ENCODE data around the gene GRIK1. TPM values are rescaled to one million over a fixed set of nuclear protein-coding genes. Genes with fewer than 3 reads are reported as not detected.

Gene GRIK1
- polyA plus RNA-seq (not detected in 3 replicates), polyA minus RNA-seq (not detected in 3 replicates)
- polyA plus RNA-seq (2011; ENCODE audit: low read depth) = not detected
- not detected in 2 replicates for polyA plus RNA-seq (2011; cell fraction: cytosol; rRNA removed)
- polyA plus RNA-seq (2011; cell fraction: nucleus; rRNA removed) = not detected in 2 replicates
- 0.10 TPM in 1 of 2 replicates, not detected in the other for polyA plus RNA-seq (2012; ENCODE audit: low replicate concordance)
- polyA minus RNA-seq (2011; cell fraction: cytosol; rRNA and poly(A)+ RNA removed) = not detected
- polyA minus RNA-seq (2011; cell fraction: nucleus; rRNA and poly(A)+ RNA removed) = not detected in 2 replicates

DNA sequence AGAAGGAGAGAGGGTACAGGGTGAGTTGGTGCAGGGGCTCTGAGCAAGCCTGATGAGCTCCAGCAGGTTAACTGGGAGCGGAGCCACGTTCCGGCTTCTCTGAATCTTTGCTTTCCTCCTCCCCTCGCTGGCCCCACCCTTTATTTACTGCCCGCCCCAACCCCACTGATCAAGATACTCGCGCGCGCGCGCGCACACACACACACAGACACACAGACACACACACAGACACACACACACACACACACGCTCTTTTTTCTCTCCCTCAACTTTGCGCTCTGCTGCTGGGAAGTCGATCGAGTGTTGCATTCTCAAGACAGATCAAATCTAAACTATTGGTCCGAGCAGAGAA, at the start of gene GRIK1:
TSS of gene GRIK1 (minus strand) at position 73 of the 352 bp plus-strand sequence.
- H3K4me3 ChIP-seq (ENCODE audit: control insufficient read depth in 2 of 3, extremely low read depth in 1 of 3, insufficient read depth in 2 of 3, low read depth in 1 of 3, low read length in 3 of 3) = peak within 1 kb of the TSS in 2 of 3 experiments; percentile 51 to 69
- FAIRE-seq (no peak), DNase-seq (ENCODE audit: low read depth, low spot score) (no peak)
- H3K27ac ChIP-seq (ENCODE audit: control insufficient read depth, insufficient read depth, low read length) = no peak within 1 kb of the TSS
- H3K4me1 ChIP-seq (ENCODE audit: control insufficient read depth, extremely low read depth, insufficient read depth, low read length) = peaks cover 5% of the 10 kb centered on the region
- peaks cover 46% of the 10 kb centered on the region for H3K27me3 ChIP-seq (ENCODE audit: control insufficient read depth, extremely low read depth, insufficient read depth, low read length)
- H3K9ac ChIP-seq (ENCODE audit: control insufficient read depth, extremely low read depth, insufficient read depth, low read length) = no peak within 1 kb of the TSS
- H3K9me3 ChIP-seq (ENCODE audit: control insufficient read depth, low read depth, low read length) = no peaks in the 10 kb centered on the region
- H3K79me2 ChIP-seq (ENCODE audit: control insufficient read depth, insufficient read depth, low read length) = no peaks in the 10 kb centered on the region
- H3K9me1 ChIP-seq (ENCODE audit: control insufficient read depth, extremely low read depth, insufficient read depth, low read length) = no peaks in the 10 kb centered on the region
- peak within 1 kb of the TSS; percentile 65 for H2AFZ ChIP-seq (ENCODE audit: control insufficient read depth, low read length)
- TF ChIP-seq, protein P1, sequence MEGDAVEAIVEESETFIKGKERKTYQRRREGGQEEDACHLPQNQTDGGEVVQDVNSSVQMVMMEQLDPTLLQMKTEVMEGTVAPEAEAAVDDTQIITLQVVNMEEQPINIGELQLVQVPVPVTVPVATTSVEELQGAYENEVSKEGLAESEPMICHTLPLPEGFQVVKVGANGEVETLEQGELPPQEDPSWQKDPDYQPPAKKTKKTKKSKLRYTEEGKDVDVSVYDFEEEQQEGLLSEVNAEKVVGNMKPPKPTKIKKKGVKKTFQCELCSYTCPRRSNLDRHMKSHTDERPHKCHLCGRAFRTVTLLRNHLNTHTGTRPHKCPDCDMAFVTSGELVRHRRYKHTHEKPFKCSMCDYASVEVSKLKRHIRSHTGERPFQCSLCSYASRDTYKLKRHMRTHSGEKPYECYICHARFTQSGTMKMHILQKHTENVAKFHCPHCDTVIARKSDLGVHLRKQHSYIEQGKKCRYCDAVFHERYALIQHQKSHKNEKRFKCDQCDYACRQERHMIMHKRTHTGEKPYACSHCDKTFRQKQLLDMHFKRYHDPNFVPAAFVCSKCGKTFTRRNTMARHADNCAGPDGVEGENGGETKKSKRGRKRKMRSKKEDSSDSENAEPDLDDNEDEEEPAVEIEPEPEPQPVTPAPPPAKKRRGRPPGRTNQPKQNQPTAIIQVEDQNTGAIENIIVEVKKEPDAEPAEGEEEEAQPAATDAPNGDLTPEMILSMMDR (optimal IDR thresholded peaks at IDR 0.05 in 1 of 3, IDR thresholded peaks at IDR 0.05 in 1 of 3, conservative IDR thresholded peaks at IDR 0.05 in 1 of 3; ENCODE audit: extremely low read depth in 1 of 3, insufficient read depth in 2 of 3, low read length in 3 of 3) = no peak
- TF ChIP-seq EZH2 (IDR thresholded peaks at IDR 0.05; ENCODE audit: low read length) = peak; percentile 4
- H3K4me2 ChIP-seq (ENCODE audit: control insufficient read depth, extremely low read depth, insufficient read depth, low read depth, low read length) = peak within 1 kb of the TSS; percentile 78
- H3K36me3 ChIP-seq (ENCODE audit: control insufficient read depth in 2 of 2, extremely low read depth in 1 of 2, insufficient read depth in 2 of 2, low read length in 2 of 2) = no peaks in the 10 kb centered on the region
- dilution Hi-C loops (cut with MboI; ENCODE audit: extremely low pct_ligation_motif_present, low sequenced_read_pairs) = no loop called here
- H4K20me1 ChIP-seq (ENCODE audit: control insufficient read depth, extremely low read depth, insufficient read depth, low read length) = no peaks in the 10 kb centered on the region

- dilution Hi-C loops (cut with MboI; ENCODE audit: extremely low pct_ligation_motif_present, low sequenced_read_pairs) = no loop called here
- Histone ChIP-seq H2AFZ (ENCODE audit: control insufficient read depth, low read length) (no peak overlapping the region), H3K4me3 (ENCODE audit: control insufficient read depth in 2 of 3, extremely low read depth in 1 of 3, insufficient read depth in 2 of 3, low read depth in 1 of 3, low read length in 3 of 3) (no peak overlapping the region), H3K9me1 (ENCODE audit: control insufficient read depth, extremely low read depth, insufficient read depth, low read length) (no peaks in the 10 kb centered on the region), H3K4me1 (ENCODE audit: control insufficient read depth, extremely low read depth, insufficient read depth, low read length) (no peaks in the 10 kb centered on the region), H3K9ac (ENCODE audit: control insufficient read depth, extremely low read depth, insufficient read depth, low read length) (no peak overlapping the region), H3K36me3 (ENCODE audit: control insufficient read depth in 2 of 2, extremely low read depth in 1 of 2, insufficient read depth in 2 of 2, low read length in 2 of 2) (no peaks in the 10 kb centered on the region), H3K9me3 (ENCODE audit: control insufficient read depth, low read depth, low read length) (no peaks in the 10 kb centered on the region), H3K79me2 (ENCODE audit: control insufficient read depth, insufficient read depth, low read length) (no peaks in the 10 kb centered on the region), H3K27me3 (ENCODE audit: control insufficient read depth, extremely low read depth, insufficient read depth, low read length) (no peaks in the 10 kb centered on the region), H4K20me1 (ENCODE audit: control insufficient read depth, extremely low read depth, insufficient read depth, low read length) (no peaks in the 10 kb centered on the region), H3K27ac (ENCODE audit: control insufficient read depth, insufficient read depth, low read length) (no peak overlapping the region), H3K4me2 (ENCODE audit: control insufficient read depth, extremely low read depth, insufficient read depth, low read depth, low read length) (no peak overlapping the region)
- no peak for DNase-seq (ENCODE audit: low read depth, low spot score)
- no peak for FAIRE-seq
- TF ChIP-seq, protein P1 (optimal IDR thresholded peaks at IDR 0.05 in 1 of 3, IDR thresholded peaks at IDR 0.05 in 1 of 3, conservative IDR thresholded peaks at IDR 0.05 in 1 of 3; ENCODE audit: extremely low read depth in 1 of 3, insufficient read depth in 2 of 3, low read length in 3 of 3) = no peak
- TF ChIP-seq EZH2 (IDR thresholded peaks at IDR 0.05; ENCODE audit: low read length) = no peak
These were observed 48.0 kb upstream of the GRIK1 start for GRCh38 chr21:29987762-29988161.

Measured in keratinocyte (primary cell).